HG02973 (cell line): ENCODE results near the gene LRRN2.
"Not testable (repeated sequence)": the region's sequence is repeated elsewhere in the genome, so short reads cannot be mapped to it uniquely, and the experiment has no call there.

Source experiments
- ATAC-seq: cut with Tn5 transposase; IDR thresholded peaks from one replicate; pipeline ENCODE4 v1.9.1; 2021; ENCODE audit warnings: moderate library complexity; ENCODE audit not compliant: unreplicated experiment

LRRN2 gene

DNA sequence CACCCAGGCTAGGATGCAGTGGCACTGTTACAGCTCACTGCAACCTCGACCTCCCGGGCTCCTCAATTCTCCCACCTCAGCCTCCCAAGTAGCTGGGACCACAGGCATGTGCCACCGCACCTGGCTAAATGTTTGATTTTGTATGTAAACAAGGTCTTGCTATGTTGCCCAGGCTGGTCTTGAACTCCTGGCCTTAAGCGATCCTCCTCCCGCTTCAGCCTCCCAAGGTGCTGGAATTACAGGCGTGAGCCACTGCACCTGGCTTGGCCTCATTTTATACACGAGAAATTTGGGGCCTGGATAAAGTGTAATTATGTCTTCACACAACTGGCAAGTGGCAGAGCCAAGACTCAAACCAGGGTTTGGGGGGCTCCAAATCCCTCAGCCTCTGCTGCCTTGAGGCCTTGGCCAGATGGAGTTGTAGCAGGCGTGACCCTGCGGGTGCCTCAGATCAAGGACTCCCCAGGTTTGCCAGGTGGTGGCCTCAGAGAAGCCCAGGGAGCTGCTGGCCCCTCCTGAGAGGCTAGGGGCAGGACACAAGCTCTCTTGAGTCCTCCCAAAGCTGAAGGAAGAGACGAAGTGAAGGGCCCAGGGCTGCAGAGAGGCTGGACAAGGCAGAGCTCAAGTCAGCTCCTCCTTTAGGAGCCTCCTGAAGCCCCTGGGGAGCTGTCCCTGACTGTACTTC, 107.6 kb downstream of the LRRN2 start:
- ATAC-seq: no peak

- ATAC-seq: no peak
Measured at GRCh38 chr1:204576422-204576821, 109.1 kb downstream of the LRRN2 start.

GRCh38 chr1:204575221-204576190, 110.0 kb downstream of the LRRN2 start:
- ATAC-seq: no peak

DNA sequence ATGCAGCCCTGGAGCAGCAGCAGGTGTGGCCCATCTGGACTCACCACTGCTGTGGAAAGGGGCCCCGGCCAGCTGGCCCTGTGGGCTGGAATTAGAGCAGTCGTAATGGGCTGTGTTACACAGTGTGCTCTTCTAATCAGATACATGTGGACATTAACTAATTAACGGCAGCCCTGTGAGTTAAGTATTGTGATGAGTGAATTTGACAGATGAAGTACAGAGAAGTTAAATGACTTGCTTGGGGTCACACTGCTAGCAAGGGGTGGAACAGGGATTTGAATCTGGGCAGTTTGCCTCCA, 110.7 kb downstream of the LRRN2 start:
- no peak for ATAC-seq

GRCh38 chr1:204574016-204574864, 111.3 kb downstream of the LRRN2 start:
- no peak for ATAC-seq

DNA sequence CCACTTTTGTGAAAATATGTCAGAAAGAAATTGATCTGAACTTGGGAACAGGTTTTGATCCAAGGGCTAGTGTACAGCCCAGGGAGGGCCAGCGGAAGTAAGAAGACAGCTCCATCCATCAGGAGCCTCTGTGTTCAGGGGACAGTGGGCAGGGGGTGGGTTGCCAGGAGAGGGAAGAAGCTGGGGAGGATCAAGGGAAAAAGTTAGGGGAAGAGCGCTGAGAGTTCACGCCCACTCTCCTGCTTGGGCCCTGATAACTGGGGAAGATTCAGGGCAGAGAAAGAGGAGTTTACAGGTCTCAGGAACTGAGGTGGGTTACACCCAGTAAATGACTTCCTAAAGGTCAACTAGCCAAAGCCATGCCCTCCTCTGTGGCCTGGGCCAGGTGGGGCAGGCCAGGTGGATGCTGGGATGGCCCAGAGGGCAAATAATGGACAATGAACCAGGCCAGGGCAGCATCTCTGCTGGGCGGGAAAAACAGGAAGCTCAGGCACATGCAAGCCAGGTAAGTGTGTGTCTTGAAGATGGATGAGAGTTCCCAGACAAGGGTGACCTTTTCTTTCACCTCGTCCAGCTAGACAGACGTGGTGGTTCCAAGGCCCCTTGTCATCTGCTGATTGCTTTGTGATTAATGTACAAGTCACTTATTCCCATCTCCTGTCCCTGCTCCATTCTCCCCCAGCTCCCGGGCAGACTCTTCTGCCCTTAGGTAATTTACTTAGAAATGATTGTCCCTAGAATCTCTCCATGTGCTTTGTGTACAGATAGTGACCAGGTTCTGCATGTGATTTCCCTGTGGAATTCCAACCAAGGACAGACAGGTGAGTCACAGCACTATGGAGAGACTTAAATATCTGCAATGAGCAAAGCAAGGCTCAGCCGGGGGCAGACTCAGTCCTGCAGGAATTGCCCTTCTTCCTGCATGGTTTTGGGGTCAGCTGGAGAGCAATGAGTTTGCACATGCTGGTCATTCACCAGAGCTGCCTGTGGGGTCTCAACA, 112.3 kb downstream of the LRRN2 start:
- ATAC-seq: no peak

- ATAC-seq: no peak
Measured at GRCh38 chr1:204571631-204572030, 113.9 kb downstream of the LRRN2 start.

DNA sequence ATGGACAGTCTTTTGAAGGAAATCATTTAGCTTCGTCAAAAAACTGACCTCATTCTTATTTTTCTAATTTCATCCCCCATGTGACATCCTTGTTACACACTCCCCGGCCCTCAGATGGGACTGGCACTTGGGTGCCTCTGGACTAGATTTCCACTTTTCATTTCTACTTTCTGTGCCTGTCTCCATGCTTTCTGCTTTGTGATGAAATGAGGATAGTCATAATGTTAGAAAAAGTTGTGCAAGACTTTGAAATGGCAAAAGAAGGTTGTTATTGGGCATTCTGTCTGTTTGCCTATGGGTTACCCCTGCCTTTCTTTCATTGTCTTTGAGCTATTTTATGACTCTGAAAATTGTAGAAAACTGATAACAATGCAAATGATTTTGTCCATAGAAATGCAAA, 114.4 kb downstream of the LRRN2 start:
- no peak for ATAC-seq

- ATAC-seq: not testable (repeated sequence)
Measured at GRCh38 chr1:204570021-204570420, 115.5 kb downstream of the LRRN2 start.

- no peak for ATAC-seq
Measured at GRCh38 chr1:204569478-204569877, 116.1 kb downstream of the LRRN2 start.

GRCh38 chr1:204568576-204569315, 116.8 kb downstream of the LRRN2 start:
- ATAC-seq: no peak
